ENCODE data around the gene BCL11A.

DNA sequence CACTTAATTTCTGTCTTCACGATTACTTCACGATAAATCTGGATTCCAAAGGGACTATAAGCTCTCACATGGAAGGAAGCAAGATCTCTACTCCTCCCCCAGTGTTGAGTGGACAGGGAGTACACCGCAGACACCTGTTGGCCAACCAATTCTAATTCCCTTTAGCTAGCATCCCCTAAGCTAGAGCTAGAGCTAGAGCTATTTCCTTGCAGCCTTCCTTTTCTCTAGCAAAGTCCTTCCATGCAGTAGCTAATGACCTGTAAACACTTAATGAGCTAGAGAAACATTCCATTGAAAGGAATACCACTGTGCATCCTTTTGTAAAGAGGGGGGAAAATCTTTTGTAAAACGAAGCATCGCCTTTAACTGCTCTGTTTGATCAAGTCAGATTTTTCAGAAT lies 56.5 kb downstream of the BCL11A start:
- TF ChIP-seq, protein P1, sequence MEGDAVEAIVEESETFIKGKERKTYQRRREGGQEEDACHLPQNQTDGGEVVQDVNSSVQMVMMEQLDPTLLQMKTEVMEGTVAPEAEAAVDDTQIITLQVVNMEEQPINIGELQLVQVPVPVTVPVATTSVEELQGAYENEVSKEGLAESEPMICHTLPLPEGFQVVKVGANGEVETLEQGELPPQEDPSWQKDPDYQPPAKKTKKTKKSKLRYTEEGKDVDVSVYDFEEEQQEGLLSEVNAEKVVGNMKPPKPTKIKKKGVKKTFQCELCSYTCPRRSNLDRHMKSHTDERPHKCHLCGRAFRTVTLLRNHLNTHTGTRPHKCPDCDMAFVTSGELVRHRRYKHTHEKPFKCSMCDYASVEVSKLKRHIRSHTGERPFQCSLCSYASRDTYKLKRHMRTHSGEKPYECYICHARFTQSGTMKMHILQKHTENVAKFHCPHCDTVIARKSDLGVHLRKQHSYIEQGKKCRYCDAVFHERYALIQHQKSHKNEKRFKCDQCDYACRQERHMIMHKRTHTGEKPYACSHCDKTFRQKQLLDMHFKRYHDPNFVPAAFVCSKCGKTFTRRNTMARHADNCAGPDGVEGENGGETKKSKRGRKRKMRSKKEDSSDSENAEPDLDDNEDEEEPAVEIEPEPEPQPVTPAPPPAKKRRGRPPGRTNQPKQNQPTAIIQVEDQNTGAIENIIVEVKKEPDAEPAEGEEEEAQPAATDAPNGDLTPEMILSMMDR (IDR thresholded peaks at IDR 0.05): no peak
- TF ChIP-seq POLR2A (IDR thresholded peaks at IDR 0.05): no peak
